HepG2 (cell line): ENCODE results near the gene PRCD. TPM values are rescaled to one million over a fixed set of nuclear protein-coding genes. Genes with fewer than 3 reads are reported as not detected.

ENCODE experiments used
- AKNA ChIP-seq: sonication (generic); formaldehyde crosslinking; IDR thresholded peaks from 2 replicates; pipeline ENCODE4 v1.4.0; 2020; ENCODE audit warnings: missing genetic modification reagents, borderline replicate concordance
- BORCS8-MEF2B ChIP-seq: sonication (generic); formaldehyde crosslinking; IDR thresholded peaks from 2 replicates; pipeline ENCODE4 v1.8.0; 2022; ENCODE audit warnings: mild to moderate bottlenecking, missing genetic modification reagents
- BRD4 ChIP-seq: sonication (generic); formaldehyde crosslinking; IDR thresholded peaks from 2 replicates; pipeline ENCODE4 v1.4.0; 2020; ENCODE audit warnings: missing genetic modification reagents
- ETV5 ChIP-seq: IDR thresholded peaks from 2 replicates; pipeline ENCODE4 v1.6.1; 2018; ENCODE audit warnings: missing biosample characterization, missing genetic modification reagents, inconsistent platforms, borderline replicate concordance
- FOXA1 ChIP-seq, 2 experiments: fragments of 450-650 bp in 1 of 2; sonication (generic) in 1 of 2; formaldehyde crosslinking in 1 of 2; IDR thresholded peaks; 2 replicates each; pipeline versions ENCODE4 v1.4.0 to v1.6.1; 2016 to 2020; ENCODE audit warnings: missing genetic modification reagents in 1 of 2
- FOXO1 ChIP-seq: sonication (generic); formaldehyde crosslinking; IDR thresholded peaks from 2 replicates; pipeline ENCODE4 v1.4.0; 2020; ENCODE audit warnings: missing genetic modification reagents
- KLF16 ChIP-seq, 2 experiments: sonication (generic) in 1 of 2; formaldehyde crosslinking in 1 of 2; IDR thresholded peaks; 2 replicates each; pipeline versions ENCODE4 v1.6.1 to v1.8.0; 2016 to 2023; ENCODE audit warnings: missing genetic modification reagents in 2 of 2, missing compliant biosample characterization in 1 of 2
- KLF6 ChIP-seq: IDR thresholded peaks from 2 replicates; pipeline ENCODE4 v1.8.0; 2016; ENCODE audit warnings: missing biosample characterization, missing genetic modification reagents
- MAFG ChIP-seq: sonication (generic); formaldehyde crosslinking; IDR thresholded peaks from 2 replicates; pipeline ENCODE4 v1.5.1; 2020; ENCODE audit warnings: mild to moderate bottlenecking, missing genetic modification reagents
- MIXL1 ChIP-seq: IDR thresholded peaks from 2 replicates; pipeline ENCODE4 v1.6.1; 2016
- NCOA5 ChIP-seq: sonication (generic); formaldehyde crosslinking; IDR thresholded peaks from 2 replicates; pipeline ENCODE4 v1.4.0; 2020; ENCODE audit warnings: missing genetic modification reagents
- NFATC3 ChIP-seq: sonication (generic); formaldehyde crosslinking; IDR thresholded peaks from 2 replicates; pipeline ENCODE4 v1.5.1; 2020; ENCODE audit warnings: mild to moderate bottlenecking, missing genetic modification reagents
- STAG1 ChIP-seq: sonication (generic); formaldehyde crosslinking; IDR thresholded peaks from 2 replicates; pipeline ENCODE4 v1.4.0; 2020; ENCODE audit warnings: missing genetic modification reagents
- YEATS4 ChIP-seq: sonication (generic); formaldehyde crosslinking; IDR thresholded peaks from 2 replicates; pipeline ENCODE4 v1.4.0; 2020; ENCODE audit warnings: missing genetic modification reagents, borderline replicate concordance
- ZNF207 ChIP-seq: fragments of 450-650 bp; IDR thresholded peaks from 2 replicates; pipeline ENCODE4 v1.6.1; 2016; ENCODE audit warnings: antibody characterized with exemption, borderline replicate concordance
- ZNF788 ChIP-seq: sonication (generic); formaldehyde crosslinking; IDR thresholded peaks from 2 replicates; pipeline ENCODE4 v1.5.0; 2020; ENCODE audit warnings: mild to moderate bottlenecking, missing genetic modification reagents, borderline replicate concordance
- ZSCAN9 ChIP-seq: IDR thresholded peaks from 2 replicates; pipeline ENCODE4 v1.6.1; 2016; ENCODE audit warnings: borderline replicate concordance
- polyA plus RNA-seq, 8 experiments: library from polyadenylated mRNA; depleted of rRNA in 3 of 8; stranded (reverse) in 7 of 8; unstranded in 1 of 8; fragments of >200 nt; fragmentation: Illumina TruSeq in 4 of 8; extraction: Trizol in 4 of 8; gene quantifications; 2 replicates each; pipeline versions ENCODE4 v1.2.1 to v1.2.3, GENCODE V29; 2011 to 2016; ENCODE audit warnings: low read depth in 4 of 8, missing spikeins in 1 of 8, mixed read lengths in 1 of 8; ENCODE audit not compliant: insufficient read depth in 1 of 8
- total RNA-seq, 5 experiments: library from RNA; depleted of rRNA; stranded (reverse); fragments of >200 nt; fragmentation: Illumina TruSeq; extraction: Trizol; gene quantifications; 2 replicates each; pipeline ENCODE4 v1.2.3, GENCODE V29; 2016; ENCODE audit warnings: low read depth in 1 of 5
- TF ChIP-seq, protein P1 (sequence below): sonication (generic); formaldehyde crosslinking; IDR thresholded peaks from 2 replicates; pipeline ENCODE4 v1.5.0; 2020; ENCODE audit warnings: mild to moderate bottlenecking, low read depth, missing genetic modification reagents, borderline replicate concordance
- TF ChIP-seq, protein P2 (sequence below), 2 experiments: sonication (generic) in 1 of 2; formaldehyde crosslinking in 1 of 2; IDR thresholded peaks; 2 replicates each; pipeline versions ENCODE4 v1.4.0 to v1.6.1; 2018 to 2020; ENCODE audit warnings: missing genetic modification reagents in 2 of 2, borderline replicate concordance in 1 of 2, low read depth in 1 of 2, mild to moderate bottlenecking in 1 of 2, missing biosample characterization in 1 of 2
- TF ChIP-seq, protein P3 (sequence below): sonication (generic); formaldehyde crosslinking; IDR thresholded peaks from 2 replicates; pipeline ENCODE4 v1.4.0; 2020; ENCODE audit warnings: missing genetic modification reagents

Gene PRCD
- total and polyA plus RNA-seq, 2 of the 13 experiments (the other 11 are each of a cell fraction or from before 2014, with no cell fraction given) = 0.51 TPM; not detected in 1

DNA sequence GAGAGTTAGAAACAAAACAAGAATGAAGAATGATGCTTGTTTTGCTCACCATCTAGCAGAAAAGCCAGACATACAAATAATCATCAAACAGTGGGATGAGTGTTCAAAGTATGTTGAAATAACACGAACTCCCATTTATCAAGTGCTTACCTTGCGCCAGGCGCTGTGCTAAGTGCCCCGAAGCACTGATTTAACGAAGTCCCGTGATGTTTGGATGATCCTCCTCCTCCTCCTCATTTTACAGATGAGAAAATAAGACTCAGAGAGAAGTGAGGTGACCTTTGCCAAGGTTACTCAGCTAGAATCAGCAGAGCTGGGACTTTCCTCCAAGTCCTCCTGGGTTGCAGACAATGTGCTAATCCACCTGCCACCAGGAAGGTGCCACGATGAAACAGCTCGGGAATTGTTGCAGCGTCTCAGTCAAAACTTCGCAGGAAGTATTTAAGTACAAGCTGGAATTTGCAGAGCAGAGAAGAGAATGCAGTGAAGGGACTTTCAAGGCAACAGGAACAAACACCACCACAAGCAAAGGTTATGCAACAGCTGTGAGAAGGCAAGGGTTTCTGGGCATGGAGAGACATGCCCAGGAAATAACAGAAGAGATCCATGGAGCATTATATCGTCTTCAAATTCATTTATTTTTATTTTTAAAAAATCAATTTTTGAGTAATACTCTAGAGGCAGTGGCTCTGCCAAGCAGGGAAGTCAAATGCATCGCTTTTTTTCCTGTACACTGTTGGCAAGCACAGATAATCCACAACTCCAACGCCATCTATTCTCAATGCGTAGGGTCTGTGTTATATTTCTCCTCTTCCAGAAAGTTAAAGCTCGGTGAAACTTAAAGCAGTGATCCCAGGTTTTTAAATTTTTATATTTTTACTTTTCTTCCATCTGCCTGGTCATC lies 11.1 kb downstream of the PRCD start (continued):
- no peak for TF ChIP-seq AKNA (CRISPR knock-in tag)
- TF ChIP-seq, protein P1, sequence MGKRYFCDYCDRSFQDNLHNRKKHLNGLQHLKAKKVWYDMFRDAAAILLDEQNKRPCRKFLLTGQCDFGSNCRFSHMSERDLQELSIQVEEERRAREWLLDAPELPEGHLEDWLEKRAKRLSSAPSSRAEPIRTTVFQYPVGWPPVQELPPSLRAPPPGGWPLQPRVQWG (CRISPR knock-in tag) = no peak
- TF ChIP-seq, protein P2, sequence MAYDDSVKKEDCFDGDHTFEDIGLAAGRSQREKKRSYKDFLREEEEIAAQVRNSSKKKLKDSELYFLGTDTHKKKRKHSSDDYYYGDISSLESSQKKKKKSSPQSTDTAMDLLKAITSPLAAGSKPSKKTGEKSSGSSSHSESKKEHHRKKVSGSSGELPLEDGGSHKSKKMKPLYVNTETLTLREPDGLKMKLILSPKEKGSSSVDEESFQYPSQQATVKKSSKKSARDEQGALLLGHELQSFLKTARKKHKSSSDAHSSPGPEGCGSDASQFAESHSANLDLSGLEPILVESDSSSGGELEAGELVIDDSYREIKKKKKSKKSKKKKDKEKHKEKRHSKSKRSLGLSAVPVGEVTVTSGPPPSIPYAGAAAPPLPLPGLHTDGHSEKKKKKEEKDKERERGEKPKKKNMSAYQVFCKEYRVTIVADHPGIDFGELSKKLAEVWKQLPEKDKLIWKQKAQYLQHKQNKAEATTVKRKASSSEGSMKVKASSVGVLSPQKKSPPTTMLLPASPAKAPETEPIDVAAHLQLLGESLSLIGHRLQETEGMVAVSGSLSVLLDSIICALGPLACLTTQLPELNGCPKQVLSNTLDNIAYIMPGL (CRISPR knock-in tag; IDR thresholded peaks at IDR 0.05; ENCODE audit: borderline replicate concordance in 1 of 2, low read depth in 1 of 2) = peak; percentile 36 to 45; a peak in 1 of 4 replicates
- no peak for TF ChIP-seq ZNF207
- no peak for TF ChIP-seq FOXA1 (IDR thresholded peaks at IDR 0.05)
- TF ChIP-seq FOXA1 (CRISPR knock-in tag; IDR thresholded peaks at IDR 0.05) = peak; percentile 85
- TF ChIP-seq NFATC3 (CRISPR knock-in tag) = no peak
- TF ChIP-seq ZSCAN9 (CRISPR knock-in tag) = peak; percentile 75; the same call in 1 of the 2 replicates
- peak; percentile 47; the same call in 1 of the 2 replicates for TF ChIP-seq YEATS4
- TF ChIP-seq STAG1 (CRISPR knock-in tag) = no peak
- no peak for TF ChIP-seq MAFG (CRISPR knock-in tag)
- peak; percentile 60; the same call in 1 of the 2 replicates for TF ChIP-seq BORCS8-MEF2B (CRISPR knock-in tag)
- peak; percentile 60; the same call in 1 of the 2 replicates for TF ChIP-seq BRD4 (CRISPR knock-in tag)
- TF ChIP-seq ZNF788 (CRISPR knock-in tag) = peak; percentile 79; the same call in 1 of the 2 replicates
- TF ChIP-seq KLF6 (CRISPR knock-in tag) = 0 out of 2 replicates have a peak, but pooled peaks have one; percentile 58
- peak; percentile 97 for TF ChIP-seq ETV5 (CRISPR knock-in tag)
- TF ChIP-seq FOXO1 (CRISPR knock-in tag) = peak; percentile 84
- TF ChIP-seq MIXL1 = peak; percentile 77
- 0 out of 2 replicates have a peak, but pooled peaks have one; percentile 51 for TF ChIP-seq NCOA5 (CRISPR knock-in tag)
- peak in 1 of 2 experiments; percentile 84; a peak in 2 of 4 replicates for TF ChIP-seq KLF16 (CRISPR knock-in tag; IDR thresholded peaks at IDR 0.05)
- TF ChIP-seq, protein P3, sequence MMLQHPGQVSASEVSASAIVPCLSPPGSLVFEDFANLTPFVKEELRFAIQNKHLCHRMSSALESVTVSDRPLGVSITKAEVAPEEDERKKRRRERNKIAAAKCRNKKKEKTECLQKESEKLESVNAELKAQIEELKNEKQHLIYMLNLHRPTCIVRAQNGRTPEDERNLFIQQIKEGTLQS = no peak; the same call in 1 of the 2 replicates
